ENCODE measurements around the gene NTSR1. TPM values are rescaled to one million over a fixed set of nuclear protein-coding genes. Genes with fewer than 3 reads are reported as not detected.

NTSR1 gene
- total and polyA plus RNA-seq, 2 of the 13 experiments (the other 11 are each of a cell fraction or from before 2014, with no cell fraction given), result 0.09 to 0.12 TPM

- TF ChIP-seq ZNF20 (CRISPR knock-in tag; IDR thresholded peaks at IDR 0.05) (no peak), ZNF281 (CRISPR knock-in tag; IDR thresholded peaks at IDR 0.05; ENCODE audit: borderline replicate concordance) (no peak), ZNF558 (CRISPR knock-in tag; IDR thresholded peaks at IDR 0.05; ENCODE audit: borderline replicate concordance) (no peak), U2AF2 (IDR thresholded peaks at IDR 0.05; ENCODE audit: low read depth, low read length) (no peak)
- 10% methylated on average over 11 of the region's 12 CpGs for WGBS (ENCODE audit: low lambda C conversion rate)
- Histone ChIP-seq H3K36me3 (replicated peaks in 1 of 2; ENCODE audit: control insufficient read depth in 1 of 2, insufficient read depth in 2 of 2, low read length in 2 of 2) (no peaks in the 10 kb centered on the region), H2AFZ (ENCODE audit: low read length) (no peak overlapping the region), H3K4me3 (replicated peaks in 1 of 3; ENCODE audit: insufficient read depth in 1 of 3, low read depth in 2 of 3, low read length in 3 of 3) (no peak overlapping the region), H3K4me2 (ENCODE audit: low read depth, low read length) (no peak overlapping the region), H3K27me3 (ENCODE audit: control insufficient read depth in 1 of 2, insufficient read depth in 2 of 2, low read length in 2 of 2) (peaks cover 51 to 97% of the 10 kb centered on the region in 2 experiments), H3K79me2 (ENCODE audit: insufficient read depth, low read length) (no peaks in the 10 kb centered on the region), H3K9me3 (ENCODE audit: low read length) (no peaks in the 10 kb centered on the region), H3K9ac (ENCODE audit: insufficient read depth, low read depth, low read length) (no peak overlapping the region), H4K20me1 (ENCODE audit: insufficient read depth, low read length) (0 out of 2 replicates have a peak, but pooled peaks cover 6% of the 10 kb centered on the region), H3K27ac (ENCODE audit: extremely low read length, insufficient read depth, low read length) (no peak overlapping the region), H3K4me1 (ENCODE audit: insufficient read depth, low read length) (no peaks in the 10 kb centered on the region)
- ChIA-PET CTCF (ENCODE audit: low intra/inter-chr PET ratio, low total read pairs) (no interaction called here), POLR2A (no interaction called here)
- ATAC-seq, result no peak
- BruUV-seq (replicated peaks), result no TSS peak
- DNase-seq (ENCODE audit: low spot score), result no peak
- in situ Hi-C loops (cut with HindIII; ENCODE audit: extremely low pct_ligation_motif_present, low pct_unique_long_range_greater_than_20kb), result no loop called here
- intact Hi-C loops (cut with micrococcal nuclease; ENCODE audit: unreplicated experiment), result no loop called here
- no peak for FAIRE-seq
These were observed 17.6 kb downstream of the NTSR1 start for GRCh38 chr20:62726276-62726675.
